HG03139 (cell line): ENCODE measurements around the gene ST6GALNAC2.
A peak's percentile ranks its signal among the peaks of the same experiment; 100 is the strongest.

ENCODE experiments used
- ATAC-seq: cut with Tn5 transposase; IDR thresholded peaks from one replicate; pipeline ENCODE4 v1.9.1; 2021; ENCODE audit not compliant: unreplicated experiment

Gene ST6GALNAC2

DNA sequence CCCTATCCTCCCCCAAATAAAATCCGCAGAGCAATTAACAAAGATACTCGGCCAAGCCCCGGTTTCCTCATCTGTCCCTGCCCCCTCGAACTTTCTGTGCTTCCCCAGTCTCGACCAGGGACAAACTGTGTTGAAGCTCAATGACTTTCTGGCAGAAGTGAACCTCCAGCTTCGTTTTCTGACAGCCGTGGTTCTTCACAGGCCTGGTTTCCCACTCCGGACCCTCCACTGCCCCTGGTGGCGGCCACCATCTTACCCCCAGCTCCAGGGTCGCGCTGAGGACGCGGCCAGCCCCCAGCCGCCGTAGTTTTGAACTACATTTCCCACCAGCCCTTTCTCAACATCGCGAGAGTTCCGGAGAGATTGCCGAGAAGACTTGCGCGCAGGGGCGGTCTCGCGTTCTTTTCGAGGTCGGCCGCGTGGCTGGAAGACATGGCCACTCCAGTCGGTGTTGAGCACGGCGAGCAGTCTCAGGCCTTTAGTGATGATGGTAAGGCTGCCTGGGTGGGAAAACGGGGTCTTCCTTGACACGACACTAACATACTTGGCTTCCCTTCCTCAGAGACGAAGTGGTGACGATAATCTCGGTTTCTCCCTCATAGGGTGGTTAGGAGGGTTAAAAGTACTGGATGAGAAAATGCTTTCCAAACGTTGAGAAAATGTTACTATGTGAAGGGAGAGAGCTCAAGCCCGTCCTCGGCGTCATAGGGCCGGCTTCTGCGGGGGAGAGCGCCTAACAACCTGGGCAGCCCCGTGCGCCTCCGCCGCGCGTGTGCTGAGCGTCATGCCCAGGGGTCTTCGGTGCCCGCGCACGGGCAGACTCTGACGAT, 28.1 kb downstream of the ST6GALNAC2 start:
- peak; percentile 76 for ATAC-seq

- peak; percentile 17 for ATAC-seq
Measured at GRCh38 chr17:76556765-76557367, 28.8 kb downstream of the ST6GALNAC2 start.

DNA sequence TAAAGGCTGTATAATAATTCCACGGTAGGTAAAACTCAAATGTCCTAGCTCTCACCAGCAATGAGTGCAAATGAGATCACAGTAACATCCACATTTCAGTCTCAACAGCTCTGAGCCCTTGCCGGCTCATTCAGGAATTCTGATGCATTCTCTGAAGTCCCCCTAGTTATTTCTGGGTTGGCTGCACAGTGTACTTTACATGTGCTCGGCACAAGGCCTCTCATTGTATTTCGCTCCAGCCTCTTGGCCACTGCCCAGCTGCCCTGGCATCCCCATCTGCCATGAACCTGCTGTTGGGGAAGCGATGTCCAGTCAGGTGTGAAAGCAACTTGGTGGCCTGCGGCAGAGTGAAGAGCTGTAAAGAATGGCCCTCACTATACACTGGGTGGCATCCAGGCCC, 31.5 kb downstream of the ST6GALNAC2 start:
- ATAC-seq, result no peak

DNA sequence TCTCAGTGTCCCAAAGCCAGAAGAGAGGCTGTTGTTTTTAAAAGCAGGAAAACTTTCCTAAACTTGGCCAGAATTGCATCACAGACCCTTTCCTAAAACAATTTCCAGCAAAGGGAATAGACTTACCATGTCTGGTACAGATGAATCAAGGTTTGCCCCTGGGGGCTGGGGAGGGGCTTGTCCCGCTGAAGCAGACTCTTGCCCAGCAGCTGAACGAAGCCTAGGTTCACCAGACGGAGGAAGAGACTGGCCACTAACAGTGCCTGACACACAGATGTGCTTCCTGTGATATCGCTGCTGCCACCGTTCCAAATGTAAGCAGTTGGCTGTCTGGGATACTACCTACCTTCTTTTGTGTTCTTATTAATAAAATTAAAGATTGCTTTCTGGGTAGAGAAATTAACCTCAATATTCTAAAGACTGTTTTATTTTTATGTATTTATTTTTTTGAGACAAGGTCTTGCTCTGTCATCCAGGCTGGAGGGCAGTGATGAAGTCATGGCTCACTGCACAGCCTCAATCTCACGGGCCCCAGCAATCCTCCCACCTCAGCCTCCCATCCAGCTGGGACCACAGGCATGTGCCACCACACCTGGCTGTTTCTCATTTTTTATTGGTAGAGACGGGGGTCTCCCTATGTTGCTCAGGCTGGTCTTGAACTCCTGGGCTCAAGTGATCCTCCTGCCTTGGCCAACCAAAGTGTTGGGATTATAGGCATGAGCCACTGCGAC, 32.3 kb downstream of the ST6GALNAC2 start:
- no peak for ATAC-seq

DNA sequence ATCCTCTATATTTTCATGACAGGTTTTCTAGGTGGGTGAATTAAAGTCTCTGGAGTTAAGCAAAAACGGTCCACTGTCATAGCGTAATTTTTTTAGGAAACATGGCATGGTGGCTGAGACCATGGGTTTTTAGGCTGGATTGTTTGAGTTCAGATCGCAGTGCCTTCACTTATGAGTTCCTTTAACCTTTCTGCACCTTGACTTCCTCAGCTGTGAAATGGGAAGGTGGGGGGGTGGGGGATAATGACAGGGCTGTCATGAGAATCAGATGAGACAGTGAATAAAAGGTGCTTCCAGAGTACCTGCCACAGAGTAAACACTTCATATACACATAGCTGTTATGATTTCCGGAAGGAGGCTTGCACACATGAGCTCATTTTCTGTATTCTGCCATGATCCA, 34.0 kb downstream of the ST6GALNAC2 start:
- no peak for ATAC-seq

DNA sequence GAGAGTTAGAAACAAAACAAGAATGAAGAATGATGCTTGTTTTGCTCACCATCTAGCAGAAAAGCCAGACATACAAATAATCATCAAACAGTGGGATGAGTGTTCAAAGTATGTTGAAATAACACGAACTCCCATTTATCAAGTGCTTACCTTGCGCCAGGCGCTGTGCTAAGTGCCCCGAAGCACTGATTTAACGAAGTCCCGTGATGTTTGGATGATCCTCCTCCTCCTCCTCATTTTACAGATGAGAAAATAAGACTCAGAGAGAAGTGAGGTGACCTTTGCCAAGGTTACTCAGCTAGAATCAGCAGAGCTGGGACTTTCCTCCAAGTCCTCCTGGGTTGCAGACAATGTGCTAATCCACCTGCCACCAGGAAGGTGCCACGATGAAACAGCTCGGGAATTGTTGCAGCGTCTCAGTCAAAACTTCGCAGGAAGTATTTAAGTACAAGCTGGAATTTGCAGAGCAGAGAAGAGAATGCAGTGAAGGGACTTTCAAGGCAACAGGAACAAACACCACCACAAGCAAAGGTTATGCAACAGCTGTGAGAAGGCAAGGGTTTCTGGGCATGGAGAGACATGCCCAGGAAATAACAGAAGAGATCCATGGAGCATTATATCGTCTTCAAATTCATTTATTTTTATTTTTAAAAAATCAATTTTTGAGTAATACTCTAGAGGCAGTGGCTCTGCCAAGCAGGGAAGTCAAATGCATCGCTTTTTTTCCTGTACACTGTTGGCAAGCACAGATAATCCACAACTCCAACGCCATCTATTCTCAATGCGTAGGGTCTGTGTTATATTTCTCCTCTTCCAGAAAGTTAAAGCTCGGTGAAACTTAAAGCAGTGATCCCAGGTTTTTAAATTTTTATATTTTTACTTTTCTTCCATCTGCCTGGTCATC, 34.7 kb downstream of the ST6GALNAC2 start:
- ATAC-seq, result no peak

DNA sequence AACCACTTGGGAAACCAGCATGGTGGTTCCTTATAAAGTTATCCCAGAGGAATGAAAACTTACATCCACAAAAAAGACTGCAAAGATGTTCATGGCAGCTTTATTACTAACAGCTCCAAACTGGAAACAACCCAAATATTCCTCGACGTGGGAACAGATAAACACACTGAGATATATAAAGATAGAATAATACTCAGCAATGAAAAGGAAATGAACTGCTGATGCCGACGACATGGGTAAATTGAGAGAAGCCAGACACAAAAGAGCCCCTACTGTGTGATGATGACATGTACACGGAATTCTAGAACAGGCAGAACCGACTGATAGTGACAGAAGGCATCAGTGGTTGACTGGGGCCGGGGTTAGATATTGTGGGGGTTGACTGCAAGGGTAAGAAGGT, 36.1 kb downstream of the ST6GALNAC2 start:
- no peak for ATAC-seq

DNA sequence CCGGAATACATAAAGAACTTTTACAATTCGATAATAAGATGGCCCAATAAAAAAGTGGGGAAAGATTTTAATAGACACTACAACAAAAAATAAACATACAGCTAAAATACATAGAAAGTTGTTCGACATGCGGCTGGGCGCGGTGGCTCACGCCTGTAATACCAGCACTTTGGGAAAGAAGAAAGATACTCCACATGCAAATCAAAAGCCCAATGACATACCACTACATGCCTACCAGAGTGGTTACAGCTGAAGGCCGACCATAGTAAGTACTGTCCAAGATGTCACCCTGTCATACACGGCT, 36.5 kb downstream of the ST6GALNAC2 start:
- no peak for ATAC-seq

- ATAC-seq, result no peak
Measured at GRCh38 chr17:76548378-76549214, 37.1 kb downstream of the ST6GALNAC2 start.

- no peak for ATAC-seq
Measured at GRCh38 chr17:76547642-76548202, 37.9 kb downstream of the ST6GALNAC2 start.

DNA sequence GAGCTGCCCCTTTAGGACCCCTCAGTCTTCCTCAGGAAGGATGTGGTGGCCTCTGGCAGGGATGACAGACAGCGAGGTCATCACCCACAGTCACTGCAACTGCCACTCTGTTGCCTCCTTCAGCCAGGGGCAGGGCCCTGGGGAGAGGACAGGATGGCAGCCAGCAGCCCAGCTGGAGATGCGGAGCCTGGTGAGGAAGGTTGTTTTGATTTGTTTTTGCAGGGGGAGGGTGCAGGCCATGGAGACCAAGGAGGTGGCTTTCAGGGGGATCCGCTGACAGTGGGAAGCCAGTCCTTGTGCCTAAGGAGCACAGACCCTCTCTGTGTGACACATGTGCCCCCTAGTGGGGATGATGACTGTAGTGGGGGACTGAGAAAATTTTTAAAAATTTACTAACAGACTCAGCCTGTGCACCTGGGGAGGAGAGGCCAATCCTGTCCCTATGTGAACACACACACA, 38.4 kb downstream of the ST6GALNAC2 start:
- no peak for ATAC-seq

DNA sequence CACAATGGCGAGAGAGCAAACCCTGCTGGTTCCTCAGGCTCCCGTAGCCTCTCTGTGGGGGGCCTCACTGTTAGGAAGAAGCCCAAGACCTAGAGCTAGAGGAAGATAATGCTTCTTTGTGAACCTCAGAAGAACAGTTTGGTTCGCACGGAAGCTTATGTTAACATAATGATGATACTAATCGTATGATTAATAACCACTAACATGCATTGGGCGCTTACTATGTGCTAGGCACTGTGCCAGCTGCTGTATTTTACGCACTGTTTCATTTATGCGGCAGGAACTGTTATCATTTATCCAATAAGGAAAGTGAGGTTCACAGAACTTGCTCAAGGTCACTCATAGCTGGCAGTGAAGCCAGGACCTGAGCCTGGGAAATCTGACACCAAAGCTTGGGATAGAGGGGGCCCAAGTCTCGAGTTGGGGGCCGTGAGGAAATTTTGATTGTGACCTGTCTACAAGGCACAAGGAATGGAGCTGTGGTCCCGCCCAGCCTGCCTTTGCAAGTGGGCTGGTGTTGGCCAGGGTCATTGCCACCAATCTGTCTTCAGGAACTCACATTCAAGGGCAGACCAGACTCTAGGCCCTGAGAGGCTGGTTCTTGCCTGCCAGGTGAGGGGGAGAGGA, 39.0 kb downstream of the ST6GALNAC2 start:
- no peak for ATAC-seq

DNA sequence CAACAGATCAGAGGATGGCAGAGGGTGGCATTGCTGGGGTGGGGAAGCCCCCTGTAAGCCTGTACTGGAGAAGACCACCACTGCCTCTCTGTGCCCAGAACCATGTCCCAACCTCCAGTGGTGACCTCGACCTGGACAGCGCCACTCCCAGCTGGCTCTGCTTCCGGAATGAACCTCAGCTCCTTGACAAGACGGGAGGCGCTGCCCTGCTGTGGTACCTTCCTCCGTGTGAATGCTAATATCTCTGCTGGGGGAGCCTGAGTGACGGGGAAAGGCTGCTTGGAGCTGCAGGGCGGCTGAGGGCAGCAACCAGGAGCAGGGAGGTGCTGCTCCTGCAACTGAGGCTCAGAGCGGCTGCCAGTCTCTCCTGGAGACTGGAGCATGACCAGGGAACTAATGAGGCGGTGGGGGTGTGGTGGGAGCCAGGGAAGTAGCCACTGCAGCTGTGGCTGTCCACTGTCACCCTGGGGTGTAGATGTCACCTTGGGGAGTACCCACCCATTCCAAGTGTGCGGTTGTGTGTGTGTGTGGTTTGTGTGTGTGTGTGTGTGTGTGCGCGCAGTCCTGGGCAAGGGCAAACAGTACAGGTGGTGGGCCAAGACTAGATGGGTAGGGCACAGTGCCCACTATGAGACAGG, 39.6 kb downstream of the ST6GALNAC2 start:
- ATAC-seq, result no peak

DNA sequence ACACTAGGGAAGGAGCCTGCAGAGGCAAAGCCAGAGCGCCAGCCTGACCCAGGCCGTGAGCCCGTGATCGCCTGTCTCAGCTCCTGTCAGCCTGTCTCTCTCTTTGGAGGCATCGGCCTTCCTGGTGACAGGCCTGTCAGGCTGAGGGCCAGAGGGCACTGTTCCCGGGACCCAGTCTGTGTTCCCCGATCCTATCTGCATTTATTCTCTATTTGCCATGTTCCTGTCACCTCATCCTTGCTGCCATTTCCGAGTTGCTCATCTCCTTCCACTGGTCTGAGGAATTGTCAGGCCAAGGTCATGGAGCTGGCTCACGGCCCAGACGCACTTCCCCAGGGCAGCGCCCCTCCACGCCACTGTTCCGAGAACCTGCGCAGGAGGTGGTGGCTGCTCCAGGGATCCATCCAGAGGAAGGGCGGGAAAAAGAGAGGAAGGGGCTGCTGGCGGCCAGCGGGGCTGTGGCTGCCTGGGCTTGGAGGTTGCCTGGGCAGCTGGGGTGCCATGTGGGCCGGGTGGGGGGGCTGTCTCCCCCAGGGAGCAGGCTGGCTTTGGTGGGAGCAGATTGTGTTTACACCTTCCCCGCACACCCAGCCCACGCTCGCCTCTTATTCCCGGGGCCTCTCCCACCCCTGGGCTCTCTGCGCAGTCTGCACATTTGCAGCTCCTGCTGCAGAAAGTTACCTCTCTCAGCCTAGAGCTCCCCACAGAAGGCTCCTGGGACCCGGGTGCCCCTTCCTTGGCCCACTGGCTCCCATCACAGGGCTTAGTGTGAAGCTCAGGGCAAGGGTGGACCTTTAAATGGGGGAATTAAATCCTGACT, 40.9 kb downstream of the ST6GALNAC2 start:
- ATAC-seq, result no peak

- no peak for ATAC-seq
Measured at GRCh38 chr17:76543826-76544545, 41.7 kb downstream of the ST6GALNAC2 start.

DNA sequence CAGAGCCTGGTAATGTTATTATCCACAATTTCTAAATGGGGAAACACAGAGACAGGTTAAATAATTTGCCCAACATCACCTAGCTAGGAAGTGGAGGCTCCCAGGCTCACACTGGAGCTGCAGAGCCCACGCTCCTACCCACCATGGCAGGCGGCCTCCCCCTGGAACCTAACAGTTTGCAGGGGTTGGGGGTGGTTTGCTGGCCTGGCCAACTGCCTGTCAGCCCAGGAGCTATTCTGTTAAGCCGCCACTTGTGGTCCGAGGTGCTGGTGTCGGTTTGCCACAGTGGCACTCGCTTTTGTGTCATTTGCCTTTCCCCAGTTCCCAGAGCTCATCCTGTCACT, 42.2 kb downstream of the ST6GALNAC2 start:
- no peak for ATAC-seq

- ATAC-seq, result no peak
Measured at GRCh38 chr17:76542984-76543383, 42.7 kb downstream of the ST6GALNAC2 start.
